PC-3 (cell line): ENCODE data around the gene SHOC1. TPM values are rescaled to one million over a fixed set of nuclear protein-coding genes. Genes with fewer than 3 reads are reported as not detected.

Experiments
- ATAC-seq: fragments of 200-7000 bp; cut with Tn5 transposase; 2 replicates; pipeline ENCODE4 v1.9.1; 2020; ENCODE audit warnings: mild to moderate bottlenecking, moderate library complexity
- BruUV-seq: library from RNA; stranded (reverse); fragments of 400-500 nt; replicated peaks from 2 replicates; lab custom pipeline; 2021; lab: Mats Ljungman, UMichigan
- CTCF ChIA-PET: fragments of 300-600 bp; sonication (Branson Sonifier 250); formaldehyde crosslinking; loops from one replicate; lab custom pipeline; 2022; ENCODE audit warnings: antibody characterized with exemption; lab: Charles Lee
- POLR2A ChIA-PET: fragments of 300-600 bp; sonication (Branson Sonifier 250); formaldehyde crosslinking; loops from one replicate; lab custom pipeline; 2022; ENCODE audit warnings: antibody characterized with exemption; ENCODE audit not compliant: unreplicated experiment; lab: Charles Lee
- DNase-seq: peaks from one replicate; pipeline ENCODE4 v3.0.0-alpha.2; 2015
- H2AFZ ChIP-seq: fragments of 300-600 bp; sonication (generic); 2 replicates; pipeline ENCODE4 v1.6.0; 2016; ENCODE audit warnings: antibody characterized with exemption, low read length
- H3F3A ChIP-seq: fragments of 300-600 bp; sonication (generic); one replicate; pipeline ENCODE4 v1.6.0; 2017; ENCODE audit warnings: antibody characterized with exemption, low read length, control low read depth, mild to moderate bottlenecking; ENCODE audit not compliant: unreplicated experiment
- H3K27ac ChIP-seq: fragments of 300-600 bp; sonication (generic); 2 replicates; pipeline ENCODE4 v1.5.1; 2016; ENCODE audit warnings: mild to moderate bottlenecking, low read length
- H3K27me3 ChIP-seq: fragments of 300-600 bp; sonication (generic); 2 replicates; pipeline ENCODE4 v1.6.1; 2016; ENCODE audit warnings: low read length, mixed read lengths
- H3K36me3 ChIP-seq: fragments of 300-600 bp; sonication (generic); 2 replicates; pipeline ENCODE4 v1.6.1; 2016; ENCODE audit warnings: low read depth, mixed run types, low read length, mixed read lengths
- H3K4me1 ChIP-seq: fragments of 300-600 bp; sonication (generic); 2 replicates; pipeline ENCODE4 v1.5.1; 2016; ENCODE audit warnings: low read length; ENCODE audit not compliant: insufficient read depth
- H3K4me2 ChIP-seq: fragments of 300-600 bp; sonication (generic); 2 replicates; pipeline ENCODE4 v1.6.0; 2016; ENCODE audit warnings: low read length
- H3K4me3 ChIP-seq: fragments of 300-600 bp; sonication (generic); 2 replicates; pipeline ENCODE4 v1.5.1; 2016; ENCODE audit warnings: mild to moderate bottlenecking, low read length, mixed read lengths
- H3K79me2 ChIP-seq: fragments of 300-600 bp; sonication (generic); 2 replicates; pipeline ENCODE4 v1.6.1; 2017; ENCODE audit warnings: low read length, mixed read lengths
- H3K9ac ChIP-seq: fragments of 300-600 bp; sonication (generic); 2 replicates; pipeline ENCODE4 v1.6.0; 2016; ENCODE audit warnings: mild to moderate bottlenecking, low read length
- H3K9me2 ChIP-seq: fragments of 300-600 bp; sonication (generic); replicated peaks from 2 replicates; pipeline ENCODE4 v1.6.1; 2016; ENCODE audit warnings: mixed run types, low read length, mixed read lengths
- H3K9me3 ChIP-seq: fragments of 300-600 bp; sonication (generic); 2 replicates; pipeline ENCODE4 v1.6.1; 2016; ENCODE audit warnings: low read length, mixed read lengths
- H4K20me1 ChIP-seq: fragments of 300-600 bp; sonication (generic); 2 replicates; pipeline ENCODE4 v1.6.1; 2016; ENCODE audit warnings: low read length, mixed read lengths
- CTCF ChIP-seq: fragments of 300-600 bp; sonication (generic); conservative IDR thresholded peaks from 2 replicates; pipeline ENCODE4 v1.5.1; 2017; ENCODE audit warnings: antibody characterized with exemption, low read depth, mild to moderate bottlenecking, low read length
- EZH2 ChIP-seq: fragments of 300-600 bp; sonication (generic); IDR thresholded peaks from one replicate; pipeline ENCODE4 v1.6.1; 2017; ENCODE audit warnings: antibody characterized with exemption, mild to moderate bottlenecking, low read length; ENCODE audit not compliant: unreplicated experiment
- EZH2phosphoT487 ChIP-seq: fragments of 300-600 bp; sonication (generic); IDR thresholded peaks from 2 replicates; pipeline ENCODE4 v1.6.1; 2018; ENCODE audit warnings: mild to moderate bottlenecking, antibody characterized with exemption, low read length, borderline replicate concordance
- intact Hi-C: fragments of 100-400 bp; cut with micrococcal nuclease; formaldehyde crosslinking; loops from 2 replicates; pipeline ENCODE4 v1.9.0; 2023
- total RNA-seq: library from RNA; depleted of rRNA; stranded (reverse); fragments of >200 nt; gene quantifications from 2 replicates; pipeline ENCODE4 v1.2.3, GENCODE V29; 2014

Gene SHOC1
- total RNA-seq, 1 experiment from 2014 or later: 0.18 TPM

DNA sequence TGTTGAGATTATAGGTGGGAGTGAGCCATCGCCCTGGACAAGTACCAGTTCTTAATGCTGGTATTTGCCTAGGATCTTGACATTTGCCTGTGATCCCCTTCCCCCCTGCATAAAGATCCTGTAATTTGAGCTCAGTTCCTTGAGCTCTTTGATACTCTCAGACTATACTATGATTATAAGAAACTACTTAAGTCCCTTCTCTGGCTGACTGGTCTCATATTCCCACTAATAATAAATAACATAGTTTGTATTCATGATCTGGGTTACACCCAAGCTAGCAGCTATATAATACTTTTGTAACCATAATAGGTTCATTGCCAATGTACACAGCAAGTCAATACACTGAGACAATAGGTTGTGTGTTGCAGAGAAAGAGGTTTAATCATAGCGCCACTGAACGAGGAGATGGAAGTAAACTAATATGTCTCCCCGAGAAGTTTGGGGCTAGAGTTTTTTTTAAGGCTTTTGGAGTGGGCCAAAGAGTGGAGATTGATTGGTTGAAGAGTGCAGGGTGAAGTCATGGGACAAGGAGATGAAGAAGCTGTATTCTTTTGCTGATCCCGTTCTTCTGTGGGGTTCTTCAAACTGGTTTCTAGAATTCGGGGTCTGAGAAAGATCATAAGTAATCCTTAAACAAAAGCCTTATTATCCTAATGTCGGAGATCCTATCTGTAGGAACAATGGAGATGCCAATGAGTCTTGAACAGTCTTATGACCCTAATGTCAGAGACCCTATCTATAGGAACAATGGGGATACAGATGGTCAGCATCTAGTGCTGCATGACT is 20.7 kb upstream of the SHOC1 start:
- TSS peak; percentile 78 for BruUV-seq
- DNase-seq (peak; percentile 43), ATAC-seq (peak; percentile 78)
- intact Hi-C loops: no loop called here
- no peak overlapping the region for H3K4me2 ChIP-seq
- TF ChIP-seq EZH2phosphoT487 (no peak), CTCF (no peak), EZH2 (no peak)
- H3K9me2 ChIP-seq: no peaks in the 10 kb centered on the region
- no peaks in the 10 kb centered on the region for H3F3A ChIP-seq
- 0 out of 2 replicates have a peak, but pooled peaks cover 3% of the 10 kb centered on the region for H3K4me1 ChIP-seq
- H3K36me3 ChIP-seq: no peaks in the 10 kb centered on the region
- no peaks in the 10 kb centered on the region for H3K27me3 ChIP-seq
- CTCF ChIA-PET: interaction anchor here (0.6 kb wide), 1 partner anchor 56 kb away, joined by 3 read pairs; no protein-coding TSS in a partner anchor
- no peak overlapping the region for H3K4me3 ChIP-seq
- no peaks in the 10 kb centered on the region for H3K9me3 ChIP-seq
- H2AFZ ChIP-seq: no peak overlapping the region
- H3K27ac ChIP-seq: peak overlapping the region; percentile 71
- POLR2A ChIA-PET: interaction anchor here (1.0 kb wide), 1 partner anchor 10 kb away, joined by 4 read pairs; no protein-coding TSS in a partner anchor
- no peaks in the 10 kb centered on the region for H3K79me2 ChIP-seq
- H4K20me1 ChIP-seq: no peaks in the 10 kb centered on the region
- no peak overlapping the region for H3K9ac ChIP-seq

- no peaks in the 10 kb centered on the region for H3K79me2 ChIP-seq
- POLR2A ChIA-PET: no interaction called here
- no peak for ATAC-seq
These were observed 17.6 kb upstream of the SHOC1 start for GRCh38 chr9:111812337-111812736.

More at GRCh38 chr9:111812337-111812736, 17.6 kb upstream of the SHOC1 start:
- Histone ChIP-seq H3K27ac (no peak overlapping the region), H4K20me1 (no peaks in the 10 kb centered on the region), H3F3A (no peaks in the 10 kb centered on the region), H3K4me2 (no peak overlapping the region), H3K4me1 (peaks cover 5% of the 10 kb centered on the region), H3K9me3 (no peaks in the 10 kb centered on the region), H2AFZ (no peak overlapping the region), H3K9me2 (no peaks in the 10 kb centered on the region), H3K4me3 (no peak overlapping the region), H3K9ac (no peak overlapping the region), H3K36me3 (no peaks in the 10 kb centered on the region), H3K27me3 (no peaks in the 10 kb centered on the region)
- TF ChIP-seq EZH2 (no peak), EZH2phosphoT487 (no peak), CTCF (no peak)
- intact Hi-C loops: no loop called here
- no peak for DNase-seq
- no TSS peak for BruUV-seq
- CTCF ChIA-PET: no interaction called here
